HG02610 (cell line): Measurements from ENCODE around the gene GPC5.
"Not testable (repeated sequence)": the region's sequence is repeated elsewhere in the genome, so short reads cannot be mapped to it uniquely, and the experiment has no call there.

Experiments
- ATAC-seq: cut with Tn5 transposase; IDR thresholded peaks from one replicate; pipeline ENCODE4 v1.9.1; 2021; ENCODE audit warnings: mild to moderate bottlenecking, moderate library complexity; ENCODE audit not compliant: unreplicated experiment

GPC5 gene

GRCh38 chr13:92224825-92225224 lies 826.4 kb downstream of the GPC5 start:
- ATAC-seq, result peak; percentile 55

- no peak for ATAC-seq
Measured at GRCh38 chr13:92225861-92226260, 827.4 kb downstream of the GPC5 start.

DNA sequence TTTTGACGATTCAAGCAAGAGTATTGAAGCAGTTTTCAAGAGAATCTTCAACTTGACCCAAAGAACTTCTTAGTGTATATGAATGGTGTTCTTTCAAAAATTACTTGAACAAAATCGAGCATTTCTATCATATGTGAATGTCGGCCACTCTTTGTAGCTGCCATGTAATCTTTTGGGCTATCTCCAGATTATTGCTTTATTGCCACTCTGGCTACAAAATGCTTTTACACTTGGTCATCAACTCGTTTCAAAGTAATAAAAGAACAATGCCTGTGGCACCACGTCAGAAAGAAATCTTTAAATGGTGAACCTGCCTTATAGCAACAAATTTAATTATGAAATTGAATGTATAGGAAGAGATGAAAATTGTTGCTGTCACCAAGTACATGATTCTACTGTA lies 834.5 kb downstream of the GPC5 start:
- ATAC-seq, result no peak

DNA sequence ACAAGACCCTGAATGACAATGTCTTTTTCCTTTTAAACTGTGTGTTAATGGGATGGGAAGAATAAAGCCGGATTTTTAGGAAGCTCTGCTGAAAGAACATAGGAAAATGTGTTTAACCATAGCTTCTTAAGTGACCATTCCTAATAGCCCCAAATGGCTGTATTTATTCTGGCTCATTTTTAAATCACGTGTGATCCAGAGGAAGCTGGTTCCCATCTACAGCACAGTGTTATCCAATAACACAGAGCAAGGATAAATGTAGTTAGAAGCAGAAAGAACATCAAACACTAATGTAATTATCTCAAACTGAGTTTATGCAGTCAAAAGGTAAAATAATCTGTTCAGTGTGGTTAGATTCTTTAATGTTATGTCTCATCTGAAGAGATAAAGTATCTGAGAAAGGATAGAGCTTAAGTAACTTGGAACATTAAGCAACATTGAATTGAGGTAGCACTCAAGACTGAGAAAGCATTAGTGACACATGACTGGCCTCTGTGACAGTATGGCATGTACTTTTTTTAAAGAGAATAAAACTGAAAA lies 853.3 kb downstream of the GPC5 start:
- ATAC-seq, result no peak

- ATAC-seq, result no peak
Measured at GRCh38 chr13:92255526-92255925, 857.1 kb downstream of the GPC5 start.

DNA sequence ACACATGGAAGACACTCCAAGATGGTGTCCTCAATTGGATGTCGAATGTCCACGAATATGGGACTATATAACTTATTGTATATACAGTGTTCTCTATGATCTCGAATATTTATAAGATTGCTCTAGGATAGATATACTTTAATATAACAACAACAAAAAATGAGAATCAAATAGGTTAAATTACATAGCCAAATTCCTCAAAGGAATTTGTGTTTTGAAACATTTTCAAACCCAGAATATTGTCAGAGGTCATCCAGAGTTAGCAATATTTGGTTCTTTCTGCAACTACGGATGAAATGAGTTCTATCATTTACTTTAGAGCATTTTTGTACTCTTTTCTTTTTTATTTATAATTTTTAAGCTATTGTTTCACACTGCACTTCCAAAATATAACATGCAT lies 857.8 kb downstream of the GPC5 start:
- no peak for ATAC-seq

DNA sequence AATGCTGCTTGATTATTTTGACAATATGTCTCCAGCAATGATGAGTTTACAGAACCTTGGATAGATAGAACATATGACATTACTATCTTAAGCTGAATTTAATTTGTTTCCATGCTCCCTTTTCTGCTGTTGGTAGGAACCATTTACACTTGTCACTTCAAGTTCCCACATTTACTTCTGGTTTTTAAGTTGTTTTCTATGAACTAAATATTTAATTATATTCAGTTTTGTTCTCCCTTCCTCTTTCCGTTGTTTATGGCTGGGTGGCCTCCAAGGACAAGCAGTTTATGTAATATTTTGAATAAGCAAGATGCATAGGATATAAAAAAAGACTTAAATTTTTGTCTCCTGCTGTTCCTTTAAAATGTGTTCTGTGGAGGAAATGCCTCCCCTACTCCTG lies 860.6 kb downstream of the GPC5 start:
- ATAC-seq, result no peak

DNA sequence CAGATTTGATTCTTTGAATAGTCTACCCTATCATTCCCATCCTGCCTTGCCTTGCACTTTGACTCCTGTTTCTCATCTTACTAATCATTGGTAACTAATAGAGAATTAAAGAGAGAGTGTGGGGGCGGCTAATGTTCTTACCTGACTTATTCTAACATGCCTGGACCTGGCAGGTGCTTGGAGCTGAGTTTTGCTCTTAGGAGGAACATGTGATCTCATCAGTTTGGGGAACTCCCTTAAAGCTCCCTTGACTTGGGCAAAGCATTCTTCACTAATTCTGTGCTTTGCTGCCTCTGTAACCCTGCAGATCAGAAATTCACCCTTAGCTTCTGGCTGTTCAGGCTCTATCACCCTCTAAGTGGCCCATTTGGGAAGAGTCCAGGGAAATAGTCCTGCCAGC lies 861.1 kb downstream of the GPC5 start:
- ATAC-seq, result no peak

- ATAC-seq, result no peak
Measured at GRCh38 chr13:92260363-92260762, 861.9 kb downstream of the GPC5 start.

DNA sequence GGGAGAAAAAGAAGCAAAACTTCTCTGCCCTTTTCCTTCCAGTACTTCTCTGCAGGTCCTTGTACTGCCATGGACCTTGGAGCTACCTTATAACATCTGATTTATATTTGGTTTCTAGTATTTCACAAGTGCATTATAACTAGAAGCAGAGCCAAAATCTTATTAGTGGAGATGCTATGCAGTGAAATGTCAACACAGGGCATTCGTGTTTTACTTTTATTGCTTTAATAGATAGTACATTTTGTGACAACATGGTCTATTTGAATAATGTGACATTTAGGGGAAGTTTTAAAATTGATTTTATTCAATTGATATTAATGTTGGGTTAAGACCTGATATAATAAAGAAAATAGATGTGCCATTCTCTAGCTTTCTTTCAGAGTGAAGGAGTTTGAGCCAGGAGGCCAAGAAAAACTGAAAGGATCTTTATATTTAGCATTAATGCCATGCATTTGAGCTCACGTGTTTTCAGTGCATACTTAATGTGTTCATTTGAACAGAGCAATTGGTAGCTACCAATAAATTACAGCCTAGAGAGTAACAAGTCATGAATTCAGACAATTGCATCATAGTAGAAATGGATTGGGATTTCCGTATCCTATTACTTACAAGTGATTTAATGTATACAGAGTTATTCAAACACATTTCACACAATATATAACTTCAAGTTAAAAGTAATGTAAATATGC lies 863.8 kb downstream of the GPC5 start:
- ATAC-seq, result no peak

DNA sequence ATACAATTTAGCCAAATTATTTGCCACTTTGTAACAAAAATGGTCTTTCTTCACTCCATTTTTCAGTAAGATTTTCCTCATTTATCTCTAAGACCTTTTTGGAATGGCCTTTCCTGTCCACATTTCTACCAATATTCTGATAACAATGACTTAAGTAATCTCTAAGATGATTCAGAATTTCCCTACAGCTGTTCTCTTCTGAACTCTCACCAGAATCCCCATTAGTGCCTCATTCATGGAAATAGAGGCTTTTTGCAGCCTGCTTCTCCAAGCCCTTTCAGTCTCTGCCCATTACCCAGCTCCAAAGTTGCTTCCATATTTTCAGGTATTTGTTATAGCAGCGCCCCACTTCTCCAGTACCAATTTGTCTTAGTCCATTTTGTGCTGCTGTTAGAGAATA lies 867.0 kb downstream of the GPC5 start:
- ATAC-seq, result no peak

- ATAC-seq, result no peak
Measured at GRCh38 chr13:92270990-92271389, 872.6 kb downstream of the GPC5 start.

- ATAC-seq, result no peak
Measured at GRCh38 chr13:92272177-92272576, 873.8 kb downstream of the GPC5 start.

DNA sequence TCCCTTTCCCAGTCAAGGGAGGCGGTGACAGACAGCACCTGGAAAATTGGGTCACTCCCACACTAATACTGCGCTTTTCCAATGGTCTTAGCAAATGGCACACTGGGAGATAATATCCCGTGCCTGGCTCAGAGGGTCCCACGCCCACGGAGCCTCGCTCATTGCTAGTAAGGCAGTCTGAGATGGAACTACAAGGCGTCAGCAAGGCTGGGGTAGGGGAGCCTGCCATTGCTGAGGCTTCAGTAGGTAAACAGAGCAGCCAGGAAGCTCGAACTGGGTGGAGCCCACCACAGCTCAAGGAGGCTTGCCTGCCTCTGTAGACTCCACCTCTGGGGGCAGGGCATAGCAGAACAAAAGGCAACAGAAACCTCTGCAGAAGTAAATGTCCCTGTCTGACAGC lies 882.6 kb downstream of the GPC5 start:
- ATAC-seq, result not testable (repeated sequence)

GRCh38 chr13:92290718-92291307 lies 892.4 kb downstream of the GPC5 start:
- not testable (repeated sequence) for ATAC-seq

DNA sequence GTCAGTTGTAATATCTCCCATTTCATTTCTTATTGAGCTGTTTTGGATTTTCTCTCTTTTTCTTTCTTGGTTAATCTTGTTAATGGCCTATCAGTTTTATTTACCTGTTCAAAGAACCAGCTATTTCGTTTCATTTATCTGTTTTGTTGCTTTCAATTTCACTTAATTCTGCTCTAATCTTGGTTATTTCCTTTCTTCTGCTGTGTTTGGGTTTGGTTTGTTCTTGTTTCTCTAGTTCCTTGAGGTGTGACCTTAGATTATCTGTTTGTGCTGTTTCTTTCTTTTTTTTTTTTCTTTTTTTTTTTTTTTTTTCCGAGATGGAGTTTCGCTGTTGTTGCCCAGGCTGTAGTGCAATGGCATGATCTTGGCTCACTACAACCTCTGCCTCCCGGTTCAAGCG lies 896.1 kb downstream of the GPC5 start:
- not testable (repeated sequence) for ATAC-seq

DNA sequence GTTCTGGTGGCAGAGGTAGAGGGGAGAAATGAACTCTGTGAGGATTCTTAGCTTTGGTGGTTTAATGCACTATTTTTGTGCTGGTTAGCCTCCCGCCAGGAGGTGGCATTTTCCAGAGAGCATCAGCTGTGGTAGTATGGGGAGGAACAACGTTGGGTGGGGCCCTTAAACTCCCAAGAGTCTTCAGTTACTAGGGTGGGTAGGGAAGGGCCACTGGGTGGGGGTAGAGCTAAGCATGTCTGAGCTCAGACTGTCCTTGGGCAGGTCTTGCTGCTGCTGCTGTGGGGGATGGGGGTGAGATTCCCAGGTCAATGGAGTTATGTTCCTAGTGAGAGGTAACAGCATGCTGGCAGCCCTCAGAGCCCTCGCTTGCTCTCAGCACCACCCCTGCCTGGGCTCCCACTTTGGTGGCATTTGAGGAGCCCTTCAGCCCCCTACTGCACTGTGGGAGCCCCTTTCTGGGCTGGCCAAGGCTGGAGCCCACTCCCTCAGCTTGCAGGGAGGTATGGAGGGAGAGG lies 897.8 kb downstream of the GPC5 start:
- ATAC-seq, result not testable (repeated sequence)

DNA sequence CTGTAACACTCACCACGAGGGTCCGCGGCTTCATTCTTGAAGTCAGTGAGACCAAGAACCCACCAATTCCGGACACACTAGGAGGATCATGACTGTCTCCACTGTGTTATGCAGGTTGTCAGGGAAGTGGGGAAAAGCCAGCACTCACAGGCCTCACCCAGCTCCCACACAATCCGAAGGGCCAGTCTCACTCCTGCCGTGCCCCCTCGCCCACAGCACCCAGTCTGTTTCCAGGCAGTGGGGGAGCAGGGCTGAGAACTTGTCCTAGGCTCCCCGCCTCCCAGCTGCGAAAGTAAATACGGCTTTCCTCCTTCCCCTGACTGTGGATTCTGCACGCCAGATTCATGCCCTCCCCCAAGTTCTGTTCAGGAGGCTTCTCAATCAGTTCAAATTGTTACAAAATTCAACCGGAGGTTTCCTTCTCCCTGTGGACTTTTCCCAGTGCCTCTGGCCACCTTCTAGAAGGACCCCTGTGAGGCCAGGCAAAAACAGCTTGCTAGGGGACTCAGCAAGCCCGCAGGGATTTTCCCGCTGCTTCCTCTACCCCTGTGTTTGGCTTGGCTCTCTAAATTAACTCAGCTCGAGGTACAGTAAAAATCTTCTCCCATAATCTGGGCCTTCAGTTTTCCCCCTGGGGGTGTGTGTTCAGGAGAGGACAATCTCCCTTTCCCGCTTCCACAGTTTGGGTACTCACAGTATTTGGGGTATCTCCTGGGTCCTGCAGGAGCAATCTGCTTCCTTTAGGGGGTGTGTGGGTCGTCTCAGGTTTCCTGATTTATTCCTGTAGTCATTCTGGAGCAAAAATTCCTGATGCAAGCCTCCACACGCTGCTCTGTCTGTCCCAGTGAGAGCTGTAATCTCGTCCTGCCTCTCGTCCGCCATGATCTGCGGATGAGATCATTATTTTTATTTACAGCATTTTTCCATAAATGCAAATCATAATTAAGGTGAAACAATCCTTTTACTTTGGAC lies 899.8 kb downstream of the GPC5 start:
- no peak for ATAC-seq

- ATAC-seq, result no peak
Measured at GRCh38 chr13:92300651-92301050, 902.2 kb downstream of the GPC5 start.

GRCh38 chr13:92303428-92303827 lies 905.0 kb downstream of the GPC5 start:
- ATAC-seq, result no peak

DNA sequence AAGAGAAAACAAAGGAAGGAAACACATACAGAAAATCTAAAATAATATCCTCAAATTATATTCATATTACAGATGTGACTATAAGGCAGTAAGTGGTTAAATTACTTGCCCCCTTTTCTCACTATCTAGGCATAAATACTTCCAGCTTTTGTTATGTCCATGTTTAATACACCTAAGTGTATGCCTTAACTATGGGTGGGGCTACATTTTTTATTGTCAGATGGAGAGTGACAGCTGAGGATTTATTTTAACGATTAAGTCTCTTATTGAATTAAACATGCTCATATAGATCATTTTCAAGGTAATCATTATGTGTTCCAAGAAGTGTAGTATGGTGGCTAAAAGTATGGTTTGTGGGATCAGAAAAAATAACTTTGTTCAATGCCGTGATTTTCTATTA lies 909.3 kb downstream of the GPC5 start:
- ATAC-seq, result no peak
